ENCODE measurements around the gene TMEM156. TPM values are rescaled to one million over a fixed set of nuclear protein-coding genes. Genes with fewer than 3 reads are reported as not detected.
"Not testable (repeated sequence)": the region's sequence is repeated elsewhere in the genome, so short reads cannot be mapped to it uniquely, and the experiment has no call there.

Gene TMEM156
- total RNA-seq, 1 experiment from 2014 or later: not detected

- DNase-seq (ENCODE audit: low spot score): no peak
Measured at GRCh38 chr4:38958453-38959190, 73.6 kb downstream of the TMEM156 start.

DNA sequence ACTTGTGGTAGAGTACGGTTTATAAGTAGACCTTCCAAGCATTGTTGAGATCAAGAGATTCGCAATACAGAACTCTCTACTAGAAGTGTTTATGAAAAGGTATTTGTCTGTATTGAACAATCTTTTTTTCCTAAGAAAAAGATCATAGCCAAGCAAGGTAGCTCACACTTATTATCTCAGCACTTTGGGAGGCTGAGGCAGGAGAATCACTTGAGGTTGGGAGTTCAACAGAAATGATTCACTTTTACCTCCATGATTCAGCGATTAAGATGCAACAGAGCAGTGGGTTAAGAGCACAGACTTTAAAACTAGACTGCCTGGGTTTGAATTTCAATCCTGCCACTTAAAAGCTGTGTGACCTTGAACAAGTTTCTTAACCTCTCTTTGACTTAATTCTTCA, 74.3 kb downstream of the TMEM156 start:
- no peak for DNase-seq (ENCODE audit: low spot score)

GRCh38 chr4:38957261-38957815, 74.9 kb downstream of the TMEM156 start:
- no peak for DNase-seq (ENCODE audit: low spot score)

- no peak for DNase-seq (ENCODE audit: low spot score)
Measured at GRCh38 chr4:38955957-38956356, 76.3 kb downstream of the TMEM156 start.

- DNase-seq (ENCODE audit: low spot score): no peak
Measured at GRCh38 chr4:38954727-38955126, 77.5 kb downstream of the TMEM156 start.

DNA sequence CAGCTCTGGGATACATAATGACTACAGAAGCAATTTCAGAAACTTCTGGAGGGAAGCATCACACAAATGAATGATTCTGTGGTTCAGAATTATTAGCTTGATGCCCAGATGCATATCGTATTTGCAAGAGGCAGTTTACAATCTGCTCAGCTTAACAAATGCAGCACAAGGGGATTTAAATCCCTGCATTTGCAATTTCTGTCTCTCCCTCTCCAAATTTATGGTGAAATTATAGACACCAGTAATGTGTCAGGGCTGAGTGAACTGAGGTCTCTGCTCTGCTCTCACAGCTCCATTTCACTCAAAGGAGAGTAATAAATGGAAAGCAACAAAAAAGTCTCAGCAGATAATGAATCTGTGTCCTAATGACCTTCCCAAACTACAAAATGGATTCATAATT, 80.2 kb downstream of the TMEM156 start:
- no peak for DNase-seq (ENCODE audit: low spot score)

DNA sequence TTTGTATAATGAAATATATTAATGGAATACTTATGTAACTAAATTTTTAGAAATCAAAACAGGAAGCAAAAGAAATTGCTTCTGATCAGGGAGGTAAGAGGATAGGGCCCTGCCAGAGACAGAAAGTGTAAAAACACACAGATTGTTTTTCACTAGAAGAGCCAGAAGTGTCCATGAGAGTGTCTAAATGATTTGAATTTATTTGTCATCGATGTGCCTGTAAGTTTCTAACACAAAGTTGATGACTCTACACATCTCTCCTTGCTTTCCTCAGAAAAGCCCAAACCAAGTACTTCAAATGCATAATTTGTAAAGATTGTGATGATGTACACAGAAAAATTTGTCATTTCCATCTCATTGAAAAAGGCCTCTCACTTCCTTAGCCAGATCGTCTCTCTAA, 80.6 kb downstream of the TMEM156 start:
- DNase-seq (ENCODE audit: low spot score): no peak

GRCh38 chr4:38950734-38951133, 81.5 kb downstream of the TMEM156 start:
- DNase-seq (ENCODE audit: low spot score): no peak

GRCh38 chr4:38950159-38950558, 82.0 kb downstream of the TMEM156 start:
- no peak for DNase-seq (ENCODE audit: low spot score)

GRCh38 chr4:38949411-38950051, 82.7 kb downstream of the TMEM156 start:
- no peak for DNase-seq (ENCODE audit: low spot score)

GRCh38 chr4:38948551-38948950, 83.7 kb downstream of the TMEM156 start:
- DNase-seq (ENCODE audit: low spot score): no peak

- no peak for DNase-seq (ENCODE audit: low spot score)
Measured at GRCh38 chr4:38946919-38947318, 85.3 kb downstream of the TMEM156 start.

DNA sequence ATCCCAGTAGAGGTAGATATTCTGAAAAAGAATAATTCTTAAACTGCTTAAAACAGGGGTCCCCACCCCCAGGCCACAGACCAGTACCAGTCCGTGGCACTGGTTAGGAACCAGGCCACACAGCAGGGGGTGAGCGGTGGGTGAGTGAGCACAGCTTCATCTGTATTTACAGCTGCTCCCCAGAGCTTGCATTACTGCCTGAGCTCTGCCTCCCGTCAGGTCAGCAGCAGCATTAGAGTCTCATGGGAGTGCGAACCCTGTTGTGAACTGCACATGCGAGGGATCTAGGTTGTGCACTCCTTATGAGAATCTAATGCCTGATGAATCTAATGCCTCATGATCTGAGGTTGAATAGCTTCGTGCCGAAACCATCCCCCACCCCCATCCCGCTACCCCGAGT, 87.8 kb downstream of the TMEM156 start:
- no peak for DNase-seq (ENCODE audit: low spot score)

- no peak for DNase-seq (ENCODE audit: low spot score)
Measured at GRCh38 chr4:38943343-38943742, 88.9 kb downstream of the TMEM156 start.

GRCh38 chr4:38941906-38942305, 90.3 kb downstream of the TMEM156 start:
- DNase-seq (ENCODE audit: low spot score): not testable (repeated sequence)

GRCh38 chr4:38940476-38940875, 91.7 kb downstream of the TMEM156 start:
- no peak for DNase-seq (ENCODE audit: low spot score)

DNA sequence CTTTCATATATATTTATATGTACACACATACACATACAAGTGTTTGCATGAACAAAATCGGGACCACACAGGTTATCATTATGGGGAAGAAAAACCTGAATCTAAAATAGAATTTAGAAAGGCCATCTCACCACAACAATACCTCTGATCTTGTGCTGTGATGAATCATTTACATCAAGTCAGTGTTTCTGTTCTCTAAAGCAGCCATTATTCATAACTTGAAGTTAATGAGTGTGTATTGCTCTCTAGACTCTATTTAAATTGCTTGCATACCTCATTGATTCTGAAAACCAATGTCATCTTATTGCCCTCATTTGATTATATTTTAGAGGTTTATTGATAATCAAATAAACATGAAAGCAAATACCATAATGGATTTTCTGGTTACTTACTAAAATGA, 93.0 kb downstream of the TMEM156 start:
- DNase-seq (ENCODE audit: low spot score): no peak

DNA sequence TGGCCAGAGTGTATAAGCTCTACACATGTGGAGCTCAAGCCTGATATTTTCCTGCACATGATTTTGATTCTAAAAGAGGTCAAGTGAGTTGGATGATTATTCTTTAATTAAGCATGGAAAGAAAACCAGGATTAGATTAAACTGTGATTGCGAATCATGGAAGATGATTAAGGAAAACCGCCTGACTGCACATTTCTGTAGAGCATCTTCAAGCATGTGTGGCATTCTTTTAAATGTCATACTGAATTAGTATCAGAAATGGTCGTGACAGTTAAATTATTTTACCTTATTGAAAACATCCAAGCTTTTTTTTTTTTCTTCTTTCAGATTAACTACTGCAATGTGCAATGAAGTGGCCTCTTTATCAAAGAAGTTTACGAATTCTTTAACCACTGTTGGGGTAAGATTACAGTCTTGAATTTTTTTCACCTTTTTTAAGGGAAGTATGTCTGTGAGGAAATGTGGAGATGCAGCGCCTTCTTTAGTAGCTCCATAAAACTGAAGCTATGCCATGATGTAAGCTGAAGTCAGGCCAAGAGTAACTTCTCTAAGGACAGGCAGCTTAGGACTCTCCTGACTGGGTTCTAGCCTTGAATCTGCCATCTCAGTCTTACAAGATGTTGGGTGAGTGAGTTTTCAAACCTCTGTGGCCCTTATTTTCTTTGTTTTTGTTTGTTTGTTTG, 96.7 kb downstream of the TMEM156 start:
- DNase-seq (ENCODE audit: low spot score): no peak

DNA sequence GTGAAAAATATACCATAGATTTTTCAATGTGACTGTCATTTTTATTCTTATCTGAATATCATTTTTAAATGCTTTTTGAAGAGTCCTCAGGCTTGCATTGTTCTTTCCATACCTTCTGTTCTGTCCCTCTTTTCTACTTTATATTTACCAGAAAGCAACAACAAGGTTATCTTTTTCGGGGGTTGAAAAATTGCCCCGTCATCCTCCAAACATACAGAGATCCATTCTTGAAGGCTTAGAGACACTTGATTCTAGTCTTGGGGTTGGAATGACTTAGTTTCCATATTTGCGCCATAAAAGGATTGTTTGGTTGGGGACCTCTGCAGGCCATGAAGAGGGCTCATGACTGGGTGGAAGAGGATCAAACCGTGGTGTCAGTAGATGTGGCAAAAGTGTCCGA, 101.1 kb downstream of the TMEM156 start:
- no peak for DNase-seq (ENCODE audit: low spot score)

- DNase-seq (ENCODE audit: low spot score): no peak
Measured at GRCh38 chr4:38930707-38931106, 101.5 kb downstream of the TMEM156 start.

DNA sequence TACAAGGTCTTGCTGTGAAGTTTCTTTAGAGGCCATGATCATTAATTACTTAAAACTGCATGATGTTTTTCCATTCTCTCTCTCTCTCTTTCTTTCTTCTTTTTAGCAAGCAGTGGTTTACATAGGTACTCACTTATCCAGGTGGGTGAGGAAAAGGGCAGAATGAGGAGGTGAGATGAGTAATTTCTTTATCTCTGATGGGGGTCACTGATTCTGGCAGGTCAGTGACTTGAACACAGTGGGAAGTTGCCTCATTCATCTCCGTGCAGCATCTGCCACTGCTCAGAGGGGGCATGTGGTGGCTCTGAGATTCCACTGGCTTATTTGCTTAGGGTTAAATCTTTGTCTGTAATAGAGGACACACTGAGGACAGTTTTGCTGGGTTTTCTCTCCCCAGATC, 102.0 kb downstream of the TMEM156 start:
- no peak for DNase-seq (ENCODE audit: low spot score)

- no peak for DNase-seq (ENCODE audit: low spot score)
Measured at GRCh38 chr4:38928974-38929373, 103.2 kb downstream of the TMEM156 start.

GRCh38 chr4:38928568-38928967, 103.6 kb downstream of the TMEM156 start:
- DNase-seq (ENCODE audit: low spot score): no peak

All from HT-29 (cell line).